Stimulated activated CD4-positive, alpha-beta T cell treated with anti-CD3 and anti-CD28 coated beads, Interleukin-12 subunit alpha, Interleukin-12 subunit beta, amount 100 ng/mL, for 4 hours (primary cell): ENCODE measurements around the gene SF3B3.

Source experiments
- DNase-seq: peaks from one replicate; pipeline ENCODE4 v3.0.0-alpha.2; 2020

Gene SF3B3

DNA sequence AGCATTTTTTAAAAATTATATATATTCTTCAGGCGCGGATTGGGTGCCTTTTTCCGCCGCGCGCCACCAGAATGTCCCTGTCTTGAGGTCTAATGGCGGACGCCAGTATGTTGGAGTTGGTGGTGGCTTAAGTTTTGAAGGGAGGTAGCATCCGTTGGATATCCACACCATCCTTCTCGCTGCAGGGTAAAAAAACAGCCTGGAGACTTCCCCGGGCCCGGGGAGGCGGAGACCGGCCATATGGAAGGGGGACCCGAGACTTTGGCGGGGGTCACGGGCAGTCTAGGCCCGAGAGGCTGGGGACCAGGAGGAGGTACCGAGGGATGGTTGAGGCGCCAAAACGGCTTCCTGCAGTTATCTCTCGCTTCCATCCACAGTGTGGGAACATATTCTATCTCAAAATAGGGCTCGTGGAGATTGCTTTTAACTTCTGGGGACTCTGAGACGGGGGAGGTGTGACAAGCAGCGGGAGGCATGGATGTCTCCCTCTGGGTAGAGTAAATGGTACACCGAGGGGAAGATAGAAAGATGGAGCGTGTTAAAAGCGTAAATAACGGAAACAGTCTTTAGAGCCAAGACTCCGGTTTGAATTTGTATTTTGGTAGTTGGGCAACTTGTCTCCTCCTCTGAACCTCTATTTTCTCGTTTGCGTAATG lies at the start of gene SF3B3:
SF3B3 (plus strand) TSS at position 74 of the 656 bp plus-strand sequence. CDS start 2,841 bp downstream, outside the sequence.
- DNase-seq, result peak; percentile 63

DNA sequence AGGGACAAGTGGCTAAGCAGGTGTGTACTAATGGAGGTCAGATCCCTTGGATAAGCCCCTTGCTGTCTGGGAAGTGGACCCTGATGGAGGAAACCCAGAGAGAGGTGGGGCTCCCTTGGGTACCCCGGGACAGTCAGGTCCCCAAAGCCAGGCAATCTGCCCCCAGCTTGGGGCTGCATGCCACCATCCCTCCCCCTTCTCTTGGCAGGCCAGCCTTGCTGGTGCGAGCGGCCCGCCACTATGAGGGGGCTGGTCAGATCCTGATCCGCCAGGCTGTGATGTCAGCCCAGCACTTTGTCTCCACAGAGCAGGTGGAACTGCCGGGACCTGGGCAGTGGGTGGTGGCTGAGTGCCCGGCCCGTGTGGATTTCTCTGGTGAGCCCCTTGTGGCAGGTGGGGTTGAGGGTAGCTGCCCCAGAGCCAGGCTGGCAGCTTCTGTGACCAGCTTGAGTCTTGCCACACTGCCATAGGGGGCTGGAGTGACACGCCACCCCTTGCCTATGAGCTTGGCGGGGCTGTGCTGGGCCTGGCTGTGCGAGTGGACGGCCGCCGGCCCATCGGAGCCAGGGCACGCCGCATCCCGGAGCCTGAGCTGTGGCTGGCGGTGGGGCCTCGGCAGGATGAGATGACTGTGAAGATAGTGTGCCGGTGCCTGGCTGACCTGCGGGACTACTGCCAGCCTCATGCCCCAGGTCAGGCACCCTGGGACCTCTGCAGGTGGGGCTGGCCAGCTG lies 49.1 kb upstream of the SF3B3 start:
- no peak for DNase-seq

DNA sequence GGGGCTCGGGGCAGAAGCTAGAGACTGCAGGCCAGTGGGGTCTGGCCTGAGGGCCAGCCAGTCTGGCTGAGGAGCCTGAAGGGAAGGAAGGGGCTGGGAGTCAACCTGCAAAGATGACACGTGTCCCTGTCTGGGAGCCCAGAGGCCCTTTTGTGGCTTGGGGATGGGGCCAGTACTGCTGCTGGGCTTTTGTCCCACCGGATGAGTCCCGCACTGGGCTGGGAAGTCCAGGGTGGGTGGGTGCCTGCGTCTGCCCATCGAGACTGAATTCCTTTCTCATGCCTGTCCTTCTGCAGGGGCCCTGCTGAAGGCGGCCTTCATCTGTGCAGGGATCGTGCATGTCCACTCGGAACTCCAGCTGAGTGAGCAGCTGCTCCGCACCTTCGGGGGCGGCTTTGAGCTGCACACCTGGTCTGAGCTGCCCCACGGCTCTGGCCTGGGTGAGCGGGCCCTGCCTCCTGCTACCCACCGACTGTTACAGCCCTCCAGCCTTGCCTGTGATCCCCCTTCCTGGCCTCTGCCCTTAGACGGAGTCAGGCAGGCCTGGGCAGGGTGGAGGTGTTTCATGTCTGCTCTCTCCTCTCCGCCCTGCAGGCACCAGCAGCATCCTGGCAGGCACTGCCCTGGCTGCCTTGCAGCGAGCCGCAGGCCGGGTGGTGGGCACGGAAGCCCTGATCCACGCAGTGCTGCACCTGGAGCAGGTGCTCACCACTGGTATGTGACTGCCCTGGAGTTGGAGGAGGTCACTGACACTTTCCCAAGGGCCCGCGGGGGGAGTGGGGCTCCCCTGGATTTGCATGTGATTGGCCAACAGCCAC lies 48.4 kb upstream of the SF3B3 start:
- no peak for DNase-seq

DNA sequence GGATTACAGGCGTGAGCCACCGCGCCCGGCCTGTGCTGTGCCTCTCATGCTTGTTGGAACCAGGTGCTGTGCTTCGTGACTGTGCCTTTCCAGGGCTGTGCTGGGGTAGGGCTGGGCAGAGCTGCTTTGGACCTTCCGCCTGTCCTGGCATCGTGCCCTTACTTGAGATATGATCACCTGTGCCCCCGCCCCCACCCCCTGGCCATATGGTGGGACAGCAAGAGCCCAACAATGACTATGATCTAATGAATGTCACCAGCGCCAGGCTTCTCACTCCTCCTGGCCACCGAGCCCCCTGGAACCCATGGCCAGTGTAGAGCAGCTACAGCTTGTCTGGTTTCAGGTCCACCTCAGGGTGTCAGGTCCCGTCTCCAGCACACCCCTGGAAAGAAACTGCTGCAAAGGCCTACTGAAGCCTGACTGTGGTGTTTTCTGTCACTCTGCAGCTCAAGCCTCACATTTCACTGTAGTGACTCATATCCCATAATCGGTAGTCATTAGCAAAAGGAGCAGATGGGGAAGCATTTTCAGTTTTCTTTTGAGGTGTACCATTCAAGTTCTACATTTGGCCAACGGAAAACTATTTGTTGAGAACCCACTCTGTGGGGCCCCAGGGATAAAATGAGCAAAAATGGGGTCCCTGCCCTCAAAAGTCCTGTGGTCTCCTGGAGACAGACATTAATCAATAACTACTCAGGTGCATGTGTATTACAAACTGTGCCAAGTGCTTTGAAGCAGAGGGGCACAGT lies 47.2 kb upstream of the SF3B3 start:
- DNase-seq, result peak; percentile 18

DNA sequence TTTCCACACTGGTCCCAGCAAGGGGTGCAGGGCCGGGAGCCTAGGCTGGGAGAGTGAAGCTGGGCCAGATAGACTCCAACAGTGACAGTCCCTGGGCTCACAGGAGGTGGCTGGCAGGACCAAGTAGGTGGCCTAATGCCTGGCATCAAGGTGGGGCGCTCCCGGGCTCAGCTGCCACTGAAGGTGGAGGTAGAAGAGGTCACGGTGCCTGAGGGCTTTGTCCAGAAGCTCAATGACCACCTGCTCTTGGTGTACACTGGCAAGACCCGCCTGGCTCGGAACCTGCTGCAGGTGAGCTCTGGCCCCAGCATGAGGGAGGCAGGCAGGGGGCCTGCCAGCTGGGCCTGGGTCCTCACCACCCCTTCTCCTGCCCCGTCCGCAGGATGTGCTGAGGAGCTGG lies 45.4 kb upstream of the SF3B3 start:
- no peak for DNase-seq

GRCh38 chr16:70478912-70479341 lies 44.7 kb upstream of the SF3B3 start:
- DNase-seq, result no peak

DNA sequence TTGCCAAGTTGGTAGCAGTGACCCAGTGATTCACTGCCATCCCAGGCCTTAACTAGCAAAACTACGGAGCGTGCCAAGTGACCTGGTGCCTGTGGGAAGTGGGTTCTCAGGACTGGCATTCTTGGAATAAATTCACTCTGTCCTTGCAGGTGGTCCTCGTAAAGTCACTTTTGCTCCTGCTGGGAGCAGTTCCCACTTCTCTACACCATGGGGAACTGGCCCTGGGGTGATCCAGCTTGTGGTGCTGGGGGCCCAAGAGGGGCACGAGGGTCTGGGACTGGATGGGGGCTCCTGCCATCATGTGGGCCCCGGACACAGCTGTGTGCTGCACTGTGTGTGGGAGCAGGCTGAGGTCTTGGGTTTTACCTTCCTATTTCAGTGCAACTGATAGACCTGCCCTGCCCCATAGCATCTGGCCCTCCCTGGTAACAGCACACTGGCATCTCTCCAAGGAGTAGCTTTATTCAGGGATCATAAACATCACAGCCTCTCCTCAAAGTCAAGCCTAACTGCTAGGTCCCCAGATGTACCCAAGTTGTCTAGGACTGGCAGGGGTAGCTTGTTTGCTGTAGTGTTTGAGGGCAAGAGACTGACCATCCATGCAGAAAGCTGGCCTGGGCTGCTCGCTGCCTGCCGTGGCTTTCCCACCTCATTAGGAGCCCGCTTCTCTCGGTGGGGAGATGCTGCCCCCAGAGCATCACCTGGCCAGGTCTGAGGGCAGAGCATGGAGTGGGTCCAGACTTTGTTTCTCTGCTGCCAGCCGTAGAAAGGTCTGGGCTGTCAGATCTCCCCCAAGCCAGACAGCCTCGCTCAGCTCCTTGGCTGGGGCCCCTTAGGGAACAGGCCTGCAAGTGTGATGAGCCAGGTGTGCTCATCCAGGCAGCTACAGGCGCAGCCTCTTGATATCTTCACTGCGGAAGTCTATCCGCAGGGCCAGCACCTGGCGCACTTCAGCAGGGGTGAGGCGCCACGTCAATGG lies 43.2 kb upstream of the SF3B3 start:
- DNase-seq, result no peak

DNA sequence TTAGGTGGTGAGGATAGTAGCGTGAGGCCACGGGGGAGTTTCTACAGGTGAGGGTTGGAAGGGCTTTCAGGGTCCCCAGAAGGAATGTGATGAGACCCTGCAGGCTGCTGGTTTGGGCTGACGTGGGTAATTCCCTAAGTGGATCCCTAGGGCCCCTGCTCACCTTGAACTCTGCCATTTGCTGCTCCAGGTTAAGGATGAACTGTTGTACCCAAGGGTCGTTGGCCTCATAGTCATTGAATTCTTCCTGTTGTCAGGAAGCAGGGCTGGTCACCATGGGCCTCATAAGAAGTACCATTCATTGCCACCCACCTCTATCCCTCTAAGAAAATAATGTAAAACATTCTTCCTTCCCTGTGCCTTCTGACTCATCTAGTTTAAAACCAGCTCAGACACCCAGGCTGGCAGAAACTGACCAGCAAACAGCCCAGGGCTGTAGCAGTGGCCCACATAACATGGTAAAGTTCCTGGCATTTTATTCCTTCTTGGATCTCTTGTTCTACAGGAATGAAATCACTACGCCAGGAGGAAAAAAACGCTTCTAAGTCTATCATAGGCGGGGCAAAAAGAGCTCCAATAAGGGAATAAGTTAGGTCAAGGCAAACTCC lies 41.6 kb upstream of the SF3B3 start:
- DNase-seq, result no peak

- no peak for DNase-seq
Measured at GRCh38 chr16:70482624-70483023, 41.0 kb upstream of the SF3B3 start.

DNA sequence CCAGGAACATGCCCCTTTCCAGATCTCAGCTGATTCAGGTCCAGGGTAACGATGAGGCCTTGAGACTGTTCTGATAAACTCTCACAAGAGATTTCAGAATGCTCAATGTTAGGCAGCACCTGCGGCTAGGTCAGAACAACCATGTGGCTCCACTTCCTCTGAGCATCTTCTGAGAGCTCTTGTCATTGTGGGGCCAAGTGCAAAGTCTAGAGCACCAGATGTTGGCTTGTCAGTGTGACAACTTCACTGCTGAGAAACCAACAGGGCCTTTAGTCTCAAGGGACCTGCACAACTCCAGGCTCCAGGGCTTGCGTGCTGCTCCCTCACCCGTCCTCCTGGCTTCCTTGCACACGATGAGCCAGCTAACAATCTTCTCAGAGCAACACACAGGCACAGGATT lies 40.2 kb upstream of the SF3B3 start:
- no peak for DNase-seq

- DNase-seq, result no peak
Measured at GRCh38 chr16:70484867-70485266, 38.7 kb upstream of the SF3B3 start.

DNA sequence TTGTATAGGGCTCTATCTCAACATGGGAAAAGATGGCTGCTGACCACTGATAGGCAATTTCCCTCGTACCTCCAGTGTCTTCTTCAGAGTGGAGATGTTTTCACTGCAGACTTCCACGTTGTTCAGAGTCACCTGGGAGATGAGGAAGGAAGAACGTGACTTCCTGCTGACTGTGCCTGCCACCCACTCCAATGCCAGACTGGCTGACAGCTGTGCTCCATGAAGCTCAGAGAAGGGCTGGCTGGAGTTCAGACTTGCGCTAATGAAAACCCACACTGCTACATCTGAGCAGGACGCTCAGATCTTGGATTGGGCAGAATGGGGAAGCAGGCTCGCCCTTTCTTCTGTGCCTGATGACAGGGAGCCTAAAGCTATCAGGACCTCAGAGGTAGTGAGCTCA lies 33.4 kb upstream of the SF3B3 start:
- DNase-seq, result no peak

DNA sequence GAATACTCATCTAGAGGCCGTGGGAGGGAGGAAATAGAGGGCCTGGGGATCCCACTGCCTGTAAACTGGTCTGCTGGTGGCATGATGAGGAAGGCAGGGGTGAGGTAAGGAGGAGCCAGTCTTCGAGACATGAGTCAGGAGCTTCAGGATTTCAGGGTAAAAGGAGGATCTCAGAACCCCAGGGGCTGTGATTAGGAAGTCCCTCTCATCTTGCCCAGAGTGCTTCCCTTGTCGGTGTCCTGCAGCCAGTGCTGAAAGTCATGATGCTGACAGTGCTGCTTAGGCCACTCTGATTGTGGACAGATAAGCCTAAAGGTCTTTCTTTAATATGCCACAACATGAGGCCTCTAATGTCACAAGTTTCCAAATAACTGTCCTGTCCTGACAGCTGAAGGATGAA lies 29.8 kb upstream of the SF3B3 start:
- DNase-seq, result no peak

DNA sequence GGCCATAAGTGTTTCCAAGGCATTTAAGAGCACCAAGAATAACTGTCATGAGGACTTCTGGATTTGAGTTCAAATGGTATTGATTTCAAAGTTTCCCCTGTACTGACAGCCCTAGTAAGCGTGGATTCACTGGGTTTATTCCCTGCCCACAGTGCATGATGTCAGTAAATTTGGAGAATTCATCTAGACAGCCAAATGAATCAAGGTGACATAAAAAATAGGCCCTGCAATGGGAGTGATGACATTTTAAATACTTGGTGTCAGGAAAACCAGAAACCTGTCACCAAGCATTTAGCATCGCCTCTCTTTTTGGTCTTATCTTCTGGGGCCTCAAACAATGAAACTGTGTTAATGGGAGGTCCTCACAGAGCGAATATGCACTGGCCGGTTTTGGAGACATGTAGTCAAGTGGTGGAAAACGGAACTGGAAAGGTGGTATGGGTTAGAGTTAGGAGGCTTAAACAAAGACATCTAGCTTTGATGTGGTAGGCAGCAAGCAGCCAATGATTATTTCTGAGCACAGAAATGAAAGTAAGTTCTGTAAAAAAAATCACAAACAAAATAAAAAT lies 29.3 kb upstream of the SF3B3 start:
- no peak for DNase-seq

DNA sequence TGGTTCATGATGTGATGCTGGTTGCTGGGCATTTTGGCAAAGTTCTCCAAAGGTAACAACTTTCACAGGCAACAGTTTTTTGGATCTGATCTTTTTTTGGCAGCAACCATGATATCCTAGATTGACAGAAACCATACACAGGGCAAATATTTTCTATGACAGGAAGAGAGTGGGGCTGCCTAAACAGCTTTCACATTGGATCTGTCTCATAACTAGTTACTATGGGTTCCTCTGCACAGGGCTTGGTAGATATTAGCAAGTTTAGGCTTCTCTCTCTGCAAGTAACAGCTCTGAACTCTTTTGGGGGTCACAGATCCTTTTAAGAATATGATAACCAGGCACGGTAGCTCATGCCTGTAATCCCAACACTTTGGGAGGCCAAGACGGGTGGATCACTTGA lies 28.8 kb upstream of the SF3B3 start:
- no peak for DNase-seq

DNA sequence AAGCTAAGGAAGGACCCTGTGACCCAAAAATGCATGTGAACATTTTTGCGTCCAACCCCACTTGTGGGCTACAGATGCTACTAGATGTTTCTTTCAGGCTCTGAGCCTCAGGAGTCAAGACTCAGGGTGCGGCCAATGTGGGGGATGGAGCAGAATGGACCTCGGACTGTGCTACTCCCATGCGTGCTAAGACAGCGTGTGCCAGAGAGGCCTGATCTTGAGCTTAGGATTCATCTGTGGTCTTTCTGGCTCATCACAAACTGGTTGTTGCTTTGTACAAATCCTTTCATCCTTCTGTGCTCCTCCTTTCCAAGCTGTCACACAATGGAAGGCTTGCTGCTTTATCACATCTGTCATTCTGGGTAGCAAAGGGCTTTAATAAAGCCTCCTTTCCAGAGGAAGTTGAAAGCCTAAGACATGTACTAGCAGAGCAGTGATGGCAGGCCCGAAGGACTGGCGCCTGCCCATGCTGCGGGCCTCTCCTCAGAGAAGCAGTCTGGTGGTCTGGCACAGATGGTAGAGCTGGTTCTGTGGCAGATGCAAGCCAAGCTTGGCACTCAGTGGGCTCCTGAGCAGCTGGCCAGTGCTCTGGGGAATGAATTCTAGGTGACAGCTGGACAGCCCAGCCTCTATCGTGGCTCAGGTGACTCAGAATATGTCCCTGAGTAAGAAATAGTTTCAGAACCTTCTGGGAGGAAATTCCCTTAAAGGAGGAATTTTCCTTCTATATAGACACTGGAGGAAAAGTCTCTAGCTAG lies 28.0 kb upstream of the SF3B3 start:
- DNase-seq, result no peak

DNA sequence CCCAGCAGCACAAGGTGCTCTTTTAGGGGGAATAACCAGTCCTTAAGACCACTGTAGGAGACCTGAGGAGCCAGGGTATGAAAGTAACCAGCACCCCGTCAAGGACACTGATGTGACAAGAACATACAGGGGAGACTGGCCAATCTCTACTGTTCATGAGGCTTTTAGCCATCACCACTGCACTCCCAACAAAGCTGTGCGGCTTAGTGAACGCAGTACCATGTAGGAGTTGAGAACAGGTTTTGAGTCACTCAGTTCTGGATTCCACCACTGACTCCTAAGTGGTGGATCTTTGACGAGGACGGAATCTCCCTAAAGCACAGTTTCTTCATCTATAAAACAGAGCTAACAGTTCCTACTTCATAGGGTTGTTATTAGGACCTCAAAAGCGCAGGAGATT lies 27.1 kb upstream of the SF3B3 start:
- DNase-seq, result no peak

DNA sequence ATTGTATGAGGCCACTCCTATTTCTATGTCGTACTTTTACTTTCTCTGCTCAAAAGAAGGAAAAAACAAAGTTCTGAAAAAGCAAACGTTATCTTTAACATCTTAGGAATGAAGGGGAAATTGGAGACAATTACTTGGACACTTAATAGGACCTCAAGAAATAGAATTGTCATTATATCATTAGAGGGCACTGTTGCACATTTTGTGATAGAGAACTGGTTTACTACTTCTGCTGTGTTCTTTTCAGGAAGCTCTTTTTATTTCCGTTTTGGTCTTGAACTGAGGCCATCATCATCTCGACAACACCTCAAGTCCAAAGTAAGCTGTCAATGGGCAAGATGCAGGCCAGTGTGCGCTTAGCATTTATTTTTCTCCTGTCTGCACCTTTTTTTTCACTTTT lies 14.9 kb upstream of the SF3B3 start:
- DNase-seq, result no peak

DNA sequence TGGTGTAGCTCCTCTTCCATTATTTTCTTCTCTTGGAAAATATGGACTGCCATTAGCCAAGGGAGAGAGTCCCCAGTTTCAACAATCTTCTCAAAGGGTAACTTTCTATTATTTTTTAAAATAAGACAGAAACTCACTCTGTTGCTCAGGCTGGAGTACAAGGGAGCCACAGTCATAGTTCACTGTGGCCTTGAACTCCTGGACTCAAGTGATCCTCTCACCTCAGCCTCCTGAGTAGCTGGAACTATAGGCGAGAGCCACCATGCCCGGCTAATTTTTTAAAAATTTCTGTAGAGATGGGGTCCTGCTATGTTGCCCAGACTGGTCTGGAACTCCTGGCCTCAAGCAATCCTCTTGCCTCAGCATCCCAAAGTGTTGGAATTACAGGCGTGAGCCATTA lies 13.4 kb upstream of the SF3B3 start:
- no peak for DNase-seq

- no peak for DNase-seq
Measured at GRCh38 chr16:70511833-70512232, 11.8 kb upstream of the SF3B3 start.
